Gastroesophageal sphincter (tissue), 4 donors: ENCODE results near the gene RBM47. TPM values are rescaled to one million over a fixed set of nuclear protein-coding genes. Genes with fewer than 3 reads are reported as not detected.

Experiments used
- ATAC-seq: fragments of 150-250 bp; one replicate; pipeline ENCODE4 v1.9.1; 2016; ENCODE audit warnings: mild to moderate bottlenecking, moderate library complexity
- H3K27ac ChIP-seq, 4 donors: fragments of 200-600 bp; sonication (generic) in 3 of 4; 1 replicate in 3 of 4; 2 replicates in 1 of 4; pipeline ENCODE4 v1.5.1; 2016 to 2019
- H3K27me3 ChIP-seq: fragments of 200-600 bp; sonication (generic); one replicate; pipeline ENCODE4 v1.5.1; 2019
- H3K36me3 ChIP-seq, 2 donors: fragments of 200-600 bp; sonication (generic); one replicate each; pipeline ENCODE4 v1.5.1; 2019; ENCODE audit warnings: control low read depth in 1 of 2
- H3K4me1 ChIP-seq, 3 donors: fragments of 200-600 bp; sonication (generic); 1 replicate in 2 of 3; 2 replicates in 1 of 3; pipeline ENCODE4 v1.5.1; 2016 to 2019; ENCODE audit warnings: control low read depth in 2 of 3
- H3K4me3 ChIP-seq, 2 donors: fragments of 200-600 bp; sonication (generic); one replicate each; pipeline ENCODE4 v1.5.1; 2019; ENCODE audit warnings: mild to moderate bottlenecking in 1 of 2, moderate library complexity in 1 of 2
- H3K9me3 ChIP-seq, 3 donors: fragments of 200-600 bp; sonication (generic); one replicate each; pipeline ENCODE4 v1.5.1; 2017 to 2019; ENCODE audit warnings: control low read depth in 2 of 3
- EP300 ChIP-seq: sonication (generic); formaldehyde crosslinking; IDR thresholded peaks from one replicate; pipeline ENCODE4 v1.6.1; 2017; ENCODE audit warnings: antibody characterized with exemption, mild to moderate bottlenecking
- POLR2A ChIP-seq, 2 donors: fragments of 450-650 bp; IDR thresholded peaks; one replicate each; pipeline ENCODE4 v1.6.1; 2017; ENCODE audit warnings: antibody characterized with exemption in 2 of 2, mild to moderate bottlenecking in 2 of 2, moderate library complexity in 1 of 2
- POLR2AphosphoS5 ChIP-seq: sonication (generic); formaldehyde crosslinking; IDR thresholded peaks from one replicate; pipeline ENCODE4 v1.6.1; 2017; ENCODE audit warnings: antibody characterized with exemption
- WGBS, 2 donors: methylation state at CpG; one replicate each; pipeline ENCODE4 v1.1.5; 2018; ENCODE audit warnings: low coverage in 1 of 2; 5-methylcytosine and 5-hydroxymethylcytosine counted together
- total RNA-seq, 4 donors: library from RNA; depleted of rRNA; stranded (reverse); fragments of >200 nt; gene quantifications; one replicate each; pipeline ENCODE4 v1.1.0, GENCODE V29; 2016
- TF ChIP-seq, protein P1 (sequence below), 4 experiments: fragments of 200-600 bp in 2 of 4; fragments of 450-650 bp in 2 of 4; sonication (generic) in 1 of 4; IDR thresholded peaks; one replicate each; pipeline ENCODE4 v1.5.1; 2017 to 2019; ENCODE audit warnings: antibody characterized with exemption in 4 of 4, mild to moderate bottlenecking in 2 of 4, moderate library complexity in 2 of 4

The RBM47 gene
- total RNA-seq, 4 donors from 2014 or later = 9.1 to 36.9 (median 26.4) TPM

DNA sequence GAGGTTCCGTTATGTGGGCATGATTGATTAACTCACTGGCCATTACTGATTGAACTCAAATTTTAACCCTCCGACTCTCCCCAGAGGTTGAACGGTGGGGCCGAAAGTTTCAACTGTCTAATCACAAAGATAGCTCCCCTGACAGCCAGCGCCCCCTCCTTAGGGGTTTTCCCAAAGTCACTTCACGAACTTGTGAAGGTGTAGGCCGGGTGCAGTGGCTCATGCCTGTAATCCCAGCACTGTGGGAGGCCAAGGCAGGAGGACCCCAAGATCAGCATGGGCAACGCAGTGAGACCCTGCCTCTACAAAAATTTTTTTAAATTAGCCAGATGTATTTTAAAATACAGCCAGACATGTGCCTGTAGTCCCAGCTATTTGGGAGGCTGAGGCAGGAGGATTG lies 39.8 kb upstream of the RBM47 start:
- Histone ChIP-seq H3K36me3 (no peaks in the 10 kb centered on the region), H3K9me3 (no peaks in the 10 kb centered on the region), H3K27me3 (peaks cover 3% of the 10 kb centered on the region), H3K4me1 (no peaks in the 10 kb centered on the region), H3K27ac (no peak overlapping the region), H3K4me3 (no peak overlapping the region)
- whole genome bisulfite sequencing, 2 donors = 71 to 93% methylated on average over 4 to 5 of the region's 8 CpGs
- ATAC-seq = no peak
- no peak for TF ChIP-seq POLR2A (IDR thresholded peaks at IDR 0.05)

DNA sequence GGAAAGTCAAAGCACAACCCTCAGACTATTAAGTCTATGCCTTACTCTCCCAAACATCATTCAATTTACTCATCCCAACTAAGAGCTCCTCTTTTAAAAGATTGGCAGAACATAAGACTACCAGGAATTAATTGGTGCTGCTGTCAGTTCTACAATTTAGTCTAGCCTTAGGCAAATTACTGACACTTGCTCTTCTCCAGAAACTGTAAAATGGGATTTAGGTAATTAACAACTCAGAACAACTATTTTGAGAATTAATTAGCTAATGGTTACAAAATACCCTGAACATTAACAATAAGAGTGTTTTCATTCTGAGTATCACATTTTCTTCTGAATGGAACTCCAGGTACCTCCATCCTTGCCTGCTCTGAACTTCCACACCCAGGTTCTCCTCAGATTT lies 36.2 kb upstream of the RBM47 start:
- TF ChIP-seq POLR2AphosphoS5 (no peak), POLR2A (IDR thresholded peaks at IDR 0.05) (no peak), EP300 (no peak)
- TF ChIP-seq, protein P1, sequence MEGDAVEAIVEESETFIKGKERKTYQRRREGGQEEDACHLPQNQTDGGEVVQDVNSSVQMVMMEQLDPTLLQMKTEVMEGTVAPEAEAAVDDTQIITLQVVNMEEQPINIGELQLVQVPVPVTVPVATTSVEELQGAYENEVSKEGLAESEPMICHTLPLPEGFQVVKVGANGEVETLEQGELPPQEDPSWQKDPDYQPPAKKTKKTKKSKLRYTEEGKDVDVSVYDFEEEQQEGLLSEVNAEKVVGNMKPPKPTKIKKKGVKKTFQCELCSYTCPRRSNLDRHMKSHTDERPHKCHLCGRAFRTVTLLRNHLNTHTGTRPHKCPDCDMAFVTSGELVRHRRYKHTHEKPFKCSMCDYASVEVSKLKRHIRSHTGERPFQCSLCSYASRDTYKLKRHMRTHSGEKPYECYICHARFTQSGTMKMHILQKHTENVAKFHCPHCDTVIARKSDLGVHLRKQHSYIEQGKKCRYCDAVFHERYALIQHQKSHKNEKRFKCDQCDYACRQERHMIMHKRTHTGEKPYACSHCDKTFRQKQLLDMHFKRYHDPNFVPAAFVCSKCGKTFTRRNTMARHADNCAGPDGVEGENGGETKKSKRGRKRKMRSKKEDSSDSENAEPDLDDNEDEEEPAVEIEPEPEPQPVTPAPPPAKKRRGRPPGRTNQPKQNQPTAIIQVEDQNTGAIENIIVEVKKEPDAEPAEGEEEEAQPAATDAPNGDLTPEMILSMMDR (IDR thresholded peaks at IDR 0.05) = no peak
- no peak for ATAC-seq
- H3K27ac ChIP-seq = no peak overlapping the region
- H3K9me3 ChIP-seq = no peaks in the 10 kb centered on the region
- no peaks in the 10 kb centered on the region for H3K4me1 ChIP-seq
- no peak overlapping the region for H3K4me3 ChIP-seq
- no peaks in the 10 kb centered on the region for H3K27me3 ChIP-seq
- no peaks in the 10 kb centered on the region for H3K36me3 ChIP-seq

DNA sequence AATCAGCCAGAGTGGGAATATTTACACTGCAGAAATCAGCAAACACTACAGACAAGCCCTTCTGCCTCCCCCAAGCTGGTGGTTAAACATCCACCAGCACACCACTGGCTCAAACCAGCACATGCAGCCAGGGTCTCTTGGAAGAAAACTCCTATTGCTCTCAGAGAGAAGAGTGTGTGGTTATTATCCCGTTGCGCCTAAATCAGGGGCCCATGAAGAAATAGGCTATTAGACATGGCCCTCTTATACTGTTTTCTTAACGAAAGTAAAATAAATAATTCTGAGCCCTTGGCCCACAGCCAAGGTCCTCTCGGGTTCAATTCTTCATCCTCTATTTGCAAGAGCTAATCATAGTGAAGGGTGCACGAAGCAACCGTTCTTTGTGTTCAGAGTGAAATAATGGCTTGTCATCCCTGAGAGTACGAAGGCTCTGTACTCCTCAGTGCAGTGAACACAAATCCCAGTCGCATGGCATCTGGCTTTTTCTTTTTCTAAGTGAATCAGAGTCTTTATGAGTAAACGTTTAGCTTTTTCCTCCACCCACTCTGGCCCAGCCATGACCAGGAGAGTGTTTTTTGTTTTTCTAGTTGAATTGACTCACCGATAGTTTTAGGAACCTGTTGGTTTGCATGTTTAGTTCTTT lies 33.4 kb upstream of the RBM47 start:
- H3K27me3 ChIP-seq = no peaks in the 10 kb centered on the region
- TF ChIP-seq EP300 (no peak), POLR2AphosphoS5 (no peak), POLR2A (IDR thresholded peaks at IDR 0.05) (no peak)
- TF ChIP-seq, protein P1 (IDR thresholded peaks at IDR 0.05) = no peak
- no peak for ATAC-seq
- H3K4me1 ChIP-seq = no peaks in the 10 kb centered on the region
- no peak overlapping the region for H3K27ac ChIP-seq
- H3K4me3 ChIP-seq = no peak overlapping the region
- no peaks in the 10 kb centered on the region for H3K36me3 ChIP-seq
- WGBS, 2 donors = 17% methylated on average over 10 of the region's 10 CpGs
- H3K9me3 ChIP-seq = no peaks in the 10 kb centered on the region

DNA sequence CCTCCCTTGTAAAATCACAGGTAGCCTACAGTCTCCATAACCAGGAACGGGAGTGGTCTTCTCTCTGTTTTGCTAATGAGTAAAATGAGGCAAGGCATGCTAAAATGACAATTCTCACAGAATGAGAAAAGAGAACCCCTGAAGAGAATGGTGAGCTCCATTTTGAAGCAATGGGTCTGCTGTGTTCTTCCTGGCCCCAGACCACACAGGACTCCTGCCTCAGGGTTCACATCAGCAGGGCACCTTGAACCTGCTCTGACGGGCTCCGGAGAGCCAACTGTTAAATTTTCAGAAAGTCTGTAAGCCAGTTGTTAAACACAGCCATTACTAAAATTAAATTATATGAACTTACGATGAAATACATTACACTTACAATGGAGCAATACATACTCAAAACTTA lies 32.1 kb upstream of the RBM47 start:
- Histone ChIP-seq H3K27me3 (no peaks in the 10 kb centered on the region), H3K4me1 (no peaks in the 10 kb centered on the region), H3K9me3 (no peaks in the 10 kb centered on the region), H3K27ac (no peak overlapping the region), H3K36me3 (no peaks in the 10 kb centered on the region), H3K4me3 (no peak overlapping the region)
- 84% methylated on average over 4 of the region's 4 CpGs for WGBS, 2 donors
- TF ChIP-seq, protein P1 (IDR thresholded peaks at IDR 0.05) = no peak
- TF ChIP-seq POLR2A (IDR thresholded peaks at IDR 0.05) = no peak
- no peak for TF ChIP-seq EP300
- no peak for TF ChIP-seq POLR2AphosphoS5
- no peak for ATAC-seq

DNA sequence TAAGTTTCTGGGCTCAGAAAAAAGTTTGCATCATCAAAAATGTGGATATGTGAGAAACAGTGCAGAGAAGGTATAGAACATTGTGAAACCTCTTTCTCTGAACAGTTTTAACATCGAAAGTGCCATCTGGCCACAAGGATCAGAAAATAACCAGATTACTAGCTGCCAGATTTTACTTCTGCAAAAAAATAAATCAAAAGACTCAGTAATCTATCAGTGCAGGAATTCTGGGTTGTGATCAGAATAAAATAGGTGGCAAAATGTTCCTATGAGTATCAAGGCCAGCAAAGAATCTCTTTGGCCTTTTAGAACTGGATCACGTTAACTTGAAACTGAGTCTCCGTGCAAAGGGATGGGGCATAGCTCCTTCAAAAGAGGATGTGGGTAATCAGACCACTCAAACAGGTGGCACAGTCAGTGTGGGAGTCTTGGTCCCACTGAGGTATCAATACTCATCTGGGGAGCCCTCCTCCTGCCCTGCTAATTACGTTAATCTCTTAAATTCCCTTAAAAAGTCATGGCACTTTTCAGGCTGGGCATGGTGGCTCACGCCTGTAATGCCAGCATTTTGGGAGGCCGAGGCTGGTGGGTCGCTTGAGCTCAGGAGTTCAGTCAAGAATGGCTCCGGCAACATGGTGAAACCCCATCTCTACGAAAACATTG lies 26.7 kb upstream of the RBM47 start:
- Histone ChIP-seq H3K4me1 (no peaks in the 10 kb centered on the region), H3K9me3 (no peaks in the 10 kb centered on the region), H3K27me3 (no peaks in the 10 kb centered on the region), H3K4me3 (no peak overlapping the region), H3K27ac (no peak overlapping the region), H3K36me3 (no peaks in the 10 kb centered on the region)
- WGBS, 2 donors = 60 to 92% methylated on average over 3 to 4 of the region's 9 CpGs
- no peak for ATAC-seq
- TF ChIP-seq POLR2A (IDR thresholded peaks at IDR 0.05) = no peak
- no peak for TF ChIP-seq POLR2AphosphoS5
- TF ChIP-seq, protein P1 (IDR thresholded peaks at IDR 0.05) = no peak
- no peak for TF ChIP-seq EP300
